NCI-H1092 treated with DMSO at 0.1 percent for 48 hours (cell line): ENCODE data around the gene DDX17.

Source experiments
- DNase-seq: peaks from one replicate; lab custom pipeline; 2025; lab: John Stamatoyannopoulos, UW

DDX17 gene

GRCh38 chr22:38448945-38449745 lies 57.0 kb downstream of the DDX17 start:
- no peak for DNase-seq

- DNase-seq = no peak
Observed at GRCh38 chr22:38446018-38446601, 60.0 kb downstream of the DDX17 start.

GRCh38 chr22:38444783-38445182 lies 61.3 kb downstream of the DDX17 start:
- no peak for DNase-seq

GRCh38 chr22:38443628-38444521 lies 62.2 kb downstream of the DDX17 start:
- no peak for DNase-seq

GRCh38 chr22:38442967-38443627 lies 63.0 kb downstream of the DDX17 start:
- DNase-seq = no peak

- DNase-seq = no peak
Observed at GRCh38 chr22:38441620-38442287, 64.4 kb downstream of the DDX17 start.

- no peak for DNase-seq
Observed at GRCh38 chr22:38440747-38441350, 65.3 kb downstream of the DDX17 start.

- no peak for DNase-seq
Observed at GRCh38 chr22:38437416-38437815, 68.7 kb downstream of the DDX17 start.

- DNase-seq = no peak
Observed at GRCh38 chr22:38436629-38437395, 69.3 kb downstream of the DDX17 start.

- DNase-seq = no peak
Observed at GRCh38 chr22:38435965-38436364, 70.1 kb downstream of the DDX17 start.

- no peak for DNase-seq
Observed at GRCh38 chr22:38435010-38435409, 71.1 kb downstream of the DDX17 start.

GRCh38 chr22:38433871-38434270 lies 72.2 kb downstream of the DDX17 start:
- no peak for DNase-seq
